K562 (cell line): ENCODE measurements around the gene KRT8. TPM values are rescaled to one million over a fixed set of nuclear protein-coding genes. Genes with fewer than 3 reads are reported as not detected.
A peak's percentile ranks its signal among the peaks of the same experiment; 100 is the strongest.

Experiments
- BCL6 ChIP-seq: fragments of 250-450 bp; sonication (Bioruptor Pico); IDR thresholded peaks from 2 replicates; pipeline ENCODE4 v1.4.0; 2020
- BMI1 ChIP-seq: fragments of 150-350 bp; IDR thresholded peaks from 2 replicates; pipeline ENCODE4 v1.6.1; 2014; ENCODE audit warnings: low read length
- CEBPG ChIP-seq, 3 experiments: fragments of 200-800 bp in 1 of 3; sonication (Bioruptor generic) in 1 of 3; sonication (generic) in 1 of 3; formaldehyde crosslinking in 1 of 3; IDR thresholded peaks in 2 of 3; conservative IDR thresholded peaks in 1 of 3; 2 replicates each; pipeline versions ENCODE4 v1.6.1 to v1.8.0; 2016 to 2022; ENCODE audit warnings: missing compliant biosample characterization in 2 of 3, missing genetic modification characterization in 2 of 3, mild to moderate bottlenecking in 1 of 3, missing genetic modification reagents in 1 of 3
- CREBBP ChIP-seq: IDR thresholded peaks from one replicate; pipeline ENCODE4 v1.6.1; 2012; ENCODE audit warnings: low read depth, mild to moderate bottlenecking, control low read depth, inconsistent platforms, low read length
- CREM ChIP-seq: IDR thresholded peaks from 2 replicates; pipeline ENCODE4 v1.6.1; 2014; ENCODE audit warnings: antibody characterized with exemption, low read depth
- ETV1 ChIP-seq: fragments of 450-650 bp; conservative IDR thresholded peaks from 2 replicates; pipeline ENCODE4 v1.6.1; 2016; ENCODE audit warnings: missing genetic modification characterization, control low read depth, low read depth, missing compliant biosample characterization
- HDAC6 ChIP-seq: IDR thresholded peaks from 2 replicates; pipeline ENCODE4 v1.6.1; 2012; ENCODE audit warnings: low read depth, mild to moderate bottlenecking, control low read depth, inconsistent platforms, low read length, moderate library complexity
- HNRNPL ChIP-seq: fragments of 200-400 bp; formaldehyde crosslinking; IDR thresholded peaks from 2 replicates; pipeline ENCODE4 v1.6.1; 2017; ENCODE audit warnings: low read depth, mild to moderate bottlenecking, low read length
- MIER1 ChIP-seq: fragments of 450-650 bp; IDR thresholded peaks from 2 replicates; pipeline ENCODE4 v1.6.1; 2016; ENCODE audit warnings: antibody characterized with exemption, mild to moderate bottlenecking, low read depth
- POLR3A ChIP-seq: IDR thresholded peaks from 2 replicates; pipeline ENCODE4 v1.6.1; 2011; ENCODE audit warnings: borderline replicate concordance, mild to moderate bottlenecking, moderate library complexity; ENCODE audit not compliant: insufficient read length, insufficient read depth; ENCODE audit errors: extremely low read depth
- SIN3A ChIP-seq, 2 experiments: fragments of 150-350 bp in 1 of 2; IDR thresholded peaks; 2 replicates each; pipeline ENCODE4 v1.6.1; 2011 to 2016; ENCODE audit warnings: borderline replicate concordance in 2 of 2, low read depth in 2 of 2, low read length in 2 of 2, mild to moderate bottlenecking in 2 of 2, moderate library complexity in 2 of 2; ENCODE audit not compliant: control insufficient read depth in 1 of 2
- SMARCA5 ChIP-seq: fragments of 450-650 bp; IDR thresholded peaks from 2 replicates; pipeline ENCODE4 v1.6.1; 2016
- ZNF584 ChIP-seq: fragments of 200-800 bp; sonication (Bioruptor generic); IDR thresholded peaks from 2 replicates; pipeline ENCODE4 v1.6.1; 2016; ENCODE audit warnings: low read depth, mild to moderate bottlenecking, missing genetic modification characterization, missing compliant biosample characterization
- ZNF79 ChIP-seq: fragments of 250-450 bp; sonication (Bioruptor Pico); IDR thresholded peaks from 2 replicates; pipeline ENCODE4 v1.4.0; 2020; ENCODE audit warnings: low read depth, mild to moderate bottlenecking, moderate library complexity
- polyA plus RNA-seq, 8 experiments: library from polyadenylated mRNA; depleted of rRNA in 4 of 8; stranded (reverse) in 5 of 8; unstranded in 3 of 8; fragments of >200 nt; fragmentation: Nextera tagmentation in 2 of 8; fragmentation: Illumina TruSeq in 1 of 8; extraction: Ambion mirVana in 2 of 8; extraction: Trizol in 1 of 8; gene quantifications; 2 replicates each; pipeline versions ENCODE4 v1.2.1 to v1.2.3, GENCODE V29; 2011 to 2014; ENCODE audit warnings: inconsistent platforms in 1 of 8, missing spikeins in 1 of 8
- total RNA-seq, 7 experiments: library from RNA; depleted of rRNA in 6 of 7; stranded (reverse); fragments of >200 nt in 6 of 7; fragmentation: Illumina TruSeq in 2 of 7; extraction: Trizol in 2 of 7; gene quantifications; 2 replicates each; pipeline versions ENCODE4 v1.2.1 to v1.2.3, GENCODE V29; 2011 to 2021; ENCODE audit warnings: low replicate concordance in 1 of 7
- TF ChIP-seq, protein P1 (sequence below): sonication (generic); formaldehyde crosslinking; IDR thresholded peaks from 2 replicates; pipeline ENCODE4 v1.8.0; 2022; ENCODE audit warnings: missing genetic modification reagents, mild to moderate bottlenecking, borderline replicate concordance
- TF ChIP-seq, protein P2 (sequence below): fragments of 450-650 bp; IDR thresholded peaks from 2 replicates; pipeline ENCODE4 v1.6.1; 2016
- TF ChIP-seq, protein P3 (sequence below): fragments of 450-650 bp; formaldehyde crosslinking; IDR thresholded peaks from 2 replicates; pipeline ENCODE4 v1.4.0; 2020; ENCODE audit warnings: mild to moderate bottlenecking, moderate library complexity
- TF ChIP-seq, protein P4 (sequence below), 3 experiments: fragments of 200-800 bp in 1 of 3; sonication (Bioruptor generic) in 1 of 3; sonication (generic) in 1 of 3; formaldehyde crosslinking in 1 of 3; IDR thresholded peaks; 2 replicates each; pipeline versions ENCODE4 v1.6.1 to v1.8.0; 2016 to 2022; ENCODE audit warnings: mild to moderate bottlenecking in 2 of 3, missing compliant biosample characterization in 2 of 3, missing genetic modification characterization in 2 of 3, missing genetic modification reagents in 1 of 3

Gene KRT8
- total and polyA plus RNA-seq, 9 of the 15 experiments (the other 6 are each of a cell fraction or from before 2014, with no cell fraction given): 41.5 to 661 (median 260) TPM

DNA sequence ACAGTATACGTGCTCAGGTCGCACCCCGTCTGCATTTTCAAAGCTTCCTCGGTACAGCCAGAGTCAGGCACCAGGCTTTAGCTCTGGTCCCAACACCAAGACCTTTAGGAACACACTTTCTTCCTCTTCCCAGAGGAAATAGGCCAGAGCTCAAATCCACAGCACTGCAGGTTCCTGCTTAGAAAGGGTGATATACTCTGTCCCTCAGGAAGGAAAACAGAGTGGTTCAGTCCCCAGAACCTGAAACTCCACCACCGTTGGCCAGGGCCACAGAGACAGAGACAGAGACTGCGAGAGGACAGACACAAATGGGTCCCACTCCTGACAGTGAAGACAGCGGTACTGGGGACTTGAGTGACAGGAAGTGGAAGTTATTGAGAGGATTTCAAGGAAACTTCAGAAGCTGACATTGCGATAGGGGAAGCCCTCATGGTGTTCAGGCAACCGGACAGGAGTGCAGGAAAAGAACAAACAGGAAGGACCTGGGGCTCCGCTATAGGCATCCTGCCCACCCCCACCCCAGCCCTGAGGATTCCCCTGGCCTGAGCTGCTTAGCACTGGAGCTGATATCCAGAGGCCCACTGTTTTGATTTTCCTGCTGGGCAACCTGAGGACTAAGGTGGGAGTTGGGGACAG is 5.5 kb upstream of the KRT8 start (continued):
- TF ChIP-seq, protein P1, sequence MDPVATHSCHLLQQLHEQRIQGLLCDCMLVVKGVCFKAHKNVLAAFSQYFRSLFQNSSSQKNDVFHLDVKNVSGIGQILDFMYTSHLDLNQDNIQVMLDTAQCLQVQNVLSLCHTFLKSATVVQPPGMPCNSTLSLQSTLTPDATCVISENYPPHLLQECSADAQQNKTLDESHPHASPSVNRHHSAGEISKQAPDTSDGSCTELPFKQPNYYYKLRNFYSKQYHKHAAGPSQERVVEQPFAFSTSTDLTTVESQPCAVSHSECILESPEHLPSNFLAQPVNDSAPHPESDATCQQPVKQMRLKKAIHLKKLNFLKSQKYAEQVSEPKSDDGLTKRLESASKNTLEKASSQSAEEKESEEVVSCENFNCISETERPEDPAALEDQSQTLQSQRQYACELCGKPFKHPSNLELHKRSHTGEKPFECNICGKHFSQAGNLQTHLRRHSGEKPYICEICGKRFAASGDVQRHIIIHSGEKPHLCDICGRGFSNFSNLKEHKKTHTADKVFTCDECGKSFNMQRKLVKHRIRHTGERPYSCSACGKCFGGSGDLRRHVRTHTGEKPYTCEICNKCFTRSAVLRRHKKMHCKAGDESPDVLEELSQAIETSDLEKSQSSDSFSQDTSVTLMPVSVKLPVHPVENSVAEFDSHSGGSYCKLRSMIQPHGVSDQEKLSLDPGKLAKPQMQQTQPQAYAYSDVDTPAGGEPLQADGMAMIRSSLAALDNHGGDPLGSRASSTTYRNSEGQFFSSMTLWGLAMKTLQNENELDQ (CRISPR knock-in tag): no peak
- TF ChIP-seq, protein P2, sequence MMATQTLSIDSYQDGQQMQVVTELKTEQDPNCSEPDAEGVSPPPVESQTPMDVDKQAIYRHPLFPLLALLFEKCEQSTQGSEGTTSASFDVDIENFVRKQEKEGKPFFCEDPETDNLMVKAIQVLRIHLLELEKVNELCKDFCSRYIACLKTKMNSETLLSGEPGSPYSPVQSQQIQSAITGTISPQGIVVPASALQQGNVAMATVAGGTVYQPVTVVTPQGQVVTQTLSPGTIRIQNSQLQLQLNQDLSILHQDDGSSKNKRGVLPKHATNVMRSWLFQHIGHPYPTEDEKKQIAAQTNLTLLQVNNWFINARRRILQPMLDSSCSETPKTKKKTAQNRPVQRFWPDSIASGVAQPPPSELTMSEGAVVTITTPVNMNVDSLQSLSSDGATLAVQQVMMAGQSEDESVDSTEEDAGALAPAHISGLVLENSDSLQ: peak; percentile 72
- no peak for TF ChIP-seq BCL6 (CRISPR knock-in tag)
- 0 out of 2 replicates have a peak, but pooled peaks have one; percentile 33 for TF ChIP-seq ETV1 (tag)
- no peak for TF ChIP-seq SMARCA5
- TF ChIP-seq, protein P3, sequence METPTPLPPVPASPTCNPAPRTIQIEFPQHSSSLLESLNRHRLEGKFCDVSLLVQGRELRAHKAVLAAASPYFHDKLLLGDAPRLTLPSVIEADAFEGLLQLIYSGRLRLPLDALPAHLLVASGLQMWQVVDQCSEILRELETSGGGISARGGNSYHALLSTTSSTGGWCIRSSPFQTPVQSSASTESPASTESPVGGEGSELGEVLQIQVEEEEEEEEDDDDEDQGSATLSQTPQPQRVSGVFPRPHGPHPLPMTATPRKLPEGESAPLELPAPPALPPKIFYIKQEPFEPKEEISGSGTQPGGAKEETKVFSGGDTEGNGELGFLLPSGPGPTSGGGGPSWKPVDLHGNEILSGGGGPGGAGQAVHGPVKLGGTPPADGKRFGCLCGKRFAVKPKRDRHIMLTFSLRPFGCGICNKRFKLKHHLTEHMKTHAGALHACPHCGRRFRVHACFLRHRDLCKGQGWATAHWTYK (CRISPR knock-in tag): no peak
- TF ChIP-seq ZNF584: 0 out of 2 replicates have a peak, but pooled peaks have one; percentile 39
- no peak for TF ChIP-seq CEBPG (CRISPR knock-in tag; IDR thresholded peaks at IDR 0.05)
- no peak for TF ChIP-seq CEBPG (tag; conservative IDR thresholded peaks at IDR 0.05 in 1 of 2, IDR thresholded peaks at IDR 0.05 in 1 of 2)
- TF ChIP-seq CREBBP: no peak
- no peak for TF ChIP-seq ZNF79 (CRISPR knock-in tag)
- TF ChIP-seq POLR3A: no peak
- no peak for TF ChIP-seq MIER1
- TF ChIP-seq, protein P4, sequence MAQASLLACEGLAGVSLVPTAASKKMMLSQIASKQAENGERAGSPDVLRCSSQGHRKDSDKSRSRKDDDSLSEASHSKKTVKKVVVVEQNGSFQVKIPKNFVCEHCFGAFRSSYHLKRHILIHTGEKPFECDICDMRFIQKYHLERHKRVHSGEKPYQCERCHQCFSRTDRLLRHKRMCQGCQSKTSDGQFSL (CRISPR knock-in tag; IDR thresholded peaks at IDR 0.05): no peak
- TF ChIP-seq, protein P4 (tag; IDR thresholded peaks at IDR 0.05): no peak
- TF ChIP-seq HDAC6: no peak
- no peak for TF ChIP-seq BMI1
- no peak for TF ChIP-seq HNRNPL
- no peak for TF ChIP-seq CREM
- no peak for TF ChIP-seq SIN3A (IDR thresholded peaks at IDR 0.05; ENCODE audit: borderline replicate concordance in 2 of 2, control insufficient read depth in 1 of 2, low read depth in 2 of 2, low read length in 2 of 2)
